MM.1S (cell line): ENCODE measurements around the gene GAREM1.

ENCODE experiments used
- DNase-seq: peaks from one replicate; pipeline ENCODE4 v3.0.0-alpha.2; 2015
- H2AFZ ChIP-seq: fragments of 300-600 bp; sonication (generic); 2 replicates; pipeline ENCODE4 v1.6.0; 2016; ENCODE audit warnings: antibody characterized with exemption, low read length
- H3F3A ChIP-seq: fragments of 300-600 bp; sonication (generic); 2 replicates; pipeline ENCODE4 v1.6.1; 2016; ENCODE audit warnings: mild to moderate bottlenecking, antibody characterized with exemption, low read length, moderate library complexity, mixed read lengths; ENCODE audit not compliant: insufficient read depth
- H3K27ac ChIP-seq: fragments of 300-600 bp; sonication (generic); 2 replicates; pipeline ENCODE4 v1.5.1; 2016; ENCODE audit warnings: mild to moderate bottlenecking, low read length
- H3K27me3 ChIP-seq: fragments of 300-600 bp; sonication (generic); replicated peaks from 2 replicates; pipeline ENCODE4 v1.6.0; 2016; ENCODE audit warnings: low read length; ENCODE audit not compliant: insufficient read depth
- H3K36me3 ChIP-seq: fragments of 300-600 bp; sonication (generic); replicated peaks from 2 replicates; pipeline ENCODE4 v1.6.1; 2016; ENCODE audit warnings: mild to moderate bottlenecking, low read length, mixed read lengths; ENCODE audit not compliant: insufficient read depth
- H3K4me1 ChIP-seq: fragments of 300-600 bp; sonication (generic); 2 replicates; pipeline ENCODE4 v1.6.1; 2016; ENCODE audit warnings: low read length, mixed read lengths
- H3K4me2 ChIP-seq: fragments of 300-600 bp; sonication (generic); 2 replicates; pipeline ENCODE4 v1.6.0; 2016; ENCODE audit warnings: low read depth, low read length
- H3K4me3 ChIP-seq: fragments of 300-600 bp; sonication (generic); 2 replicates; pipeline ENCODE4 v1.5.1; 2016; ENCODE audit warnings: low read length, mixed read lengths
- H3K79me2 ChIP-seq: fragments of 300-600 bp; sonication (generic); 2 replicates; pipeline ENCODE4 v1.6.1; 2016; ENCODE audit warnings: mixed run types, low read length, mixed read lengths
- H3K9ac ChIP-seq: fragments of 300-600 bp; sonication (generic); 2 replicates; pipeline ENCODE4 v1.6.1; 2016; ENCODE audit warnings: low read length, mixed read lengths
- H3K9me2 ChIP-seq: fragments of 300-600 bp; sonication (generic); replicated peaks from 2 replicates; pipeline ENCODE4 v1.6.1; 2016; ENCODE audit warnings: mild to moderate bottlenecking, low read length, mixed read lengths; ENCODE audit not compliant: insufficient read depth
- H3K9me3 ChIP-seq: fragments of 300-600 bp; sonication (generic); replicated peaks from 2 replicates; pipeline ENCODE4 v1.6.1; 2016; ENCODE audit warnings: mild to moderate bottlenecking, low read length, mixed read lengths; ENCODE audit not compliant: insufficient read depth
- H4K20me1 ChIP-seq: fragments of 300-600 bp; sonication (generic); 2 replicates; pipeline ENCODE4 v1.6.1; 2016; ENCODE audit warnings: mild to moderate bottlenecking, low read length, moderate library complexity, mixed read lengths; ENCODE audit not compliant: insufficient read depth
- CTCF ChIP-seq: fragments of 300-600 bp; sonication (generic); IDR thresholded peaks from 2 replicates; pipeline ENCODE4 v1.5.1; 2016; ENCODE audit warnings: antibody characterized with exemption, low read length, mixed read lengths
- EZH2 ChIP-seq: fragments of 300-600 bp; sonication (generic); optimal IDR thresholded peaks from 2 replicates; pipeline ENCODE3; 2017; ENCODE audit warnings: low read depth, mild to moderate bottlenecking, antibody characterized with exemption, low read length, mixed read lengths
- EZH2phosphoT487 ChIP-seq: fragments of 300-600 bp; sonication (generic); IDR thresholded peaks from 2 replicates; pipeline ENCODE4 v1.6.1; 2018; ENCODE audit warnings: antibody characterized with exemption, low read length

Gene GAREM1

GRCh38 chr18:32318581-32318980 is 152.1 kb downstream of the GAREM1 start:
- no peaks in the 10 kb centered on the region for H3K4me1 ChIP-seq
- no peaks in the 10 kb centered on the region for H4K20me1 ChIP-seq
- no peak overlapping the region for H2AFZ ChIP-seq

DNA sequence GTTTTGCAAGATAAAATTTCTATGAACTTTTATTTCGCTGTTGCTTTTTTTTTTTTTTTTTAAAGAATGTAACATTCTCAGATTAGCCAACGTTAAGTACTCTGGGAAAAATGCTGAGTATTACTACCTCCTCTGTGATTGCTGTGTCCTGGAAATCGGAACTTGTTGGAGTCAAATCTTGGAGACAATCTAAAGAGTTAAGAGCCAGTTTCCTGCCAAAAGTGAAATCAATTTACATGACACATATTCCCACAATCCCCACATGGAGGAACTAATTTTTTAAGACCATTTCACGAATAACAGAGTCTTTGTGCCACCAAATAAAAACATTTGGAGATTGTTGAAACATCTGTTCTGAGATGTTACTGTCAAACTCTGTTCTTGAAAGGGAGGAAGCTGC is 153.0 kb downstream of the GAREM1 start:
- Histone ChIP-seq H3K4me2 (no peak overlapping the region), H4K20me1 (no peaks in the 10 kb centered on the region), H3K9ac (no peak overlapping the region), H3K79me2 (no peaks in the 10 kb centered on the region), H3K27ac (no peak overlapping the region), H3K9me3 (no peaks in the 10 kb centered on the region), H3F3A (no peaks in the 10 kb centered on the region), H3K36me3 (no peaks in the 10 kb centered on the region), H3K4me1 (no peaks in the 10 kb centered on the region), H3K27me3 (no peaks in the 10 kb centered on the region), H3K9me2 (no peaks in the 10 kb centered on the region), H3K4me3 (no peak overlapping the region), H2AFZ (no peak overlapping the region)
- TF ChIP-seq CTCF (no peak), EZH2phosphoT487 (no peak), EZH2 (no peak)
- no peak for DNase-seq

More at GRCh38 chr18:32318581-32318980, 152.1 kb downstream of the GAREM1 start:
- H3K9me3 ChIP-seq: no peaks in the 10 kb centered on the region
- H3K4me2 ChIP-seq: no peak overlapping the region
- no peaks in the 10 kb centered on the region for H3K27me3 ChIP-seq
- no peaks in the 10 kb centered on the region for H3K36me3 ChIP-seq
- no peaks in the 10 kb centered on the region for H3K9me2 ChIP-seq
- no peak overlapping the region for H3K4me3 ChIP-seq
- no peaks in the 10 kb centered on the region for H3F3A ChIP-seq
- DNase-seq: no peak
- H3K79me2 ChIP-seq: no peaks in the 10 kb centered on the region
- H3K27ac ChIP-seq: no peak overlapping the region
- H3K9ac ChIP-seq: no peak overlapping the region
- TF ChIP-seq CTCF (no peak), EZH2phosphoT487 (no peak), EZH2 (no peak)

DNA sequence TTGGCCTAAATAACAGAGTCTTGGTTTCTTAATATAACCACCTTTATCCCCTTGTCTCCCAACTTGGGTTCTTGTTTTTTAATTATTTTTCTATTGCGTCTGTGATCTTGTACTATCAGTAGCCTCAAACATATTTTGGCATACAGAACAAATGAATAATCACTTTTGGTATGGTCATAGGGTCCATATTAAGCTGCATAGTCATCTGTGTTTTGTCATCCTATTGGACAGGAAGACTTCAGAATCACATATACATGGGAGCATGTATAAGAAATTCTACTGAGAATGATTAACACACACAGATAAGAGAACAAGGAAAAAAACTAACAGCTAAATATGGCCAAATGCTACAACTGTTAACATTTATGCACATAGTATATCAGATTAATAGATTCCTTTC is 154.8 kb downstream of the GAREM1 start:
- no peak for TF ChIP-seq EZH2
- TF ChIP-seq EZH2phosphoT487: no peak
- no peak for TF ChIP-seq CTCF
- no peaks in the 10 kb centered on the region for H3K4me1 ChIP-seq
- H3K27ac ChIP-seq: no peak overlapping the region
- H3K27me3 ChIP-seq: no peaks in the 10 kb centered on the region
- H4K20me1 ChIP-seq: no peaks in the 10 kb centered on the region
- DNase-seq: no peak
- no peaks in the 10 kb centered on the region for H3K36me3 ChIP-seq
- H2AFZ ChIP-seq: no peak overlapping the region
- no peak overlapping the region for H3K9ac ChIP-seq
- H3K9me3 ChIP-seq: no peaks in the 10 kb centered on the region
- no peak overlapping the region for H3K4me2 ChIP-seq
- H3K79me2 ChIP-seq: no peaks in the 10 kb centered on the region
- no peaks in the 10 kb centered on the region for H3F3A ChIP-seq
- no peak overlapping the region for H3K4me3 ChIP-seq
- H3K9me2 ChIP-seq: no peaks in the 10 kb centered on the region
